Adrenal gland (tissue), 12 donors: Measurements from ENCODE around the gene KRTAP10-9. TPM values are rescaled to one million over a fixed set of nuclear protein-coding genes. Genes with fewer than 3 reads are reported as not detected.
"Not testable (repeated sequence)": the region's sequence is repeated elsewhere in the genome, so short reads cannot be mapped to it uniquely, and the experiment has no call there.

Source experiments
- DNase-seq, 7 donors: peaks; one replicate each; pipeline ENCODE4 v3.0.0-alpha.2; 2019 to 2020
- H3K27ac ChIP-seq, 5 donors: fragments of 200-600 bp; sonication (generic) in 4 of 5; 1 replicate in 3 of 5; 2 replicates in 2 of 5; pipeline versions ENCODE4 v1.5.1 to v1.8.0; 2016 to 2020; ENCODE audit warnings: mild to moderate bottlenecking in 1 of 5
- H3K27me3 ChIP-seq: fragments of 200-600 bp; 2 replicates; pipeline ENCODE4 v1.8.0; 2021
- H3K36me3 ChIP-seq, 2 donors: fragments of 200-600 bp; replicated peaks in 1 of 2; 1 replicate in 1 of 2; 2 replicates in 1 of 2; pipeline versions ENCODE4 v1.5.1 to v1.8.0; 2018 to 2022
- H3K4me1 ChIP-seq, 2 donors: fragments of 200-600 bp; replicated peaks in 1 of 2; 1 replicate in 1 of 2; 2 replicates in 1 of 2; pipeline versions ENCODE4 v1.5.1 to v1.8.0; 2018 to 2021
- H3K4me3 ChIP-seq, 4 donors: fragments of 200-600 bp; sonication (generic) in 3 of 4; one replicate each; pipeline ENCODE4 v1.5.1; 2016 to 2018
- H3K9me3 ChIP-seq, 3 donors: fragments of 200-600 bp; sonication (generic) in 1 of 3; replicated peaks in 1 of 3; 1 replicate in 2 of 3; 2 replicates in 1 of 3; pipeline versions ENCODE4 v1.5.1 to v1.8.0; 2016 to 2021
- CTCF ChIP-seq, 6 experiments: fragments of 450-650 bp in 4 of 6; fragments of 200-600 bp in 2 of 6; sonication (generic) in 1 of 6; IDR thresholded peaks; 1 replicate in 5 of 6; 2 replicates in 1 of 6; pipeline versions ENCODE4 v1.5.1 to v1.8.0; 2016 to 2021; ENCODE audit warnings: antibody characterized with exemption in 6 of 6, mild to moderate bottlenecking in 2 of 6, moderate library complexity in 1 of 6
- POLR2A ChIP-seq, 2 donors: fragments of 450-650 bp; IDR thresholded peaks; one replicate each; pipeline ENCODE4 v1.6.1; 2017; ENCODE audit warnings: antibody characterized with exemption in 2 of 2, mild to moderate bottlenecking in 2 of 2, moderate library complexity in 1 of 2
- WGBS, 4 donors: extraction: QIAGEN DNeasy Blood & Tissue Kit in 2 of 4; methylation state at CpG; one replicate each; pipeline versions ENCODE4 v1.1.5 to v1.1.7; 2013 to 2017; 5-methylcytosine and 5-hydroxymethylcytosine counted together
- intact Hi-C, 2 donors: fragments of 100-400 bp; cut with DNase I; formaldehyde crosslinking; loops; one replicate each; pipeline versions ENCODE4 v1.14.1 to v1.15.0; 2022 to 2023
- polyA plus RNA-seq, 3 donors: library from polyadenylated mRNA; stranded (reverse); fragments of 200-250 nt in 2 of 3; fragments of 350-450 nt in 1 of 3; fragmentation: Illumina TruSeq in 1 of 3; extraction: RNeasy Lipid Tissue Mini Kit (QIAGEN cat#74804) in 1 of 3; gene quantifications; one replicate each; pipeline ENCODE4 v1.2.3, GENCODE V29; 2013 to 2014
- total RNA-seq, 9 donors: library from RNA; depleted of rRNA in 4 of 9; stranded (reverse); fragments of >200 nt in 4 of 9; fragments of 120-200 nt in 1 of 9; fragmentation: NEBNext Ultra II Directional in 1 of 9; extraction: Animal tissue kit (Norgen Biotek cat#: 25700) in 1 of 9; gene quantifications; one replicate each; pipeline versions ENCODE4 v1.1.0 to v1.2.4, GENCODE V29; 2013 to 2023
- donor health status: healthy with polysubstance abuse.
- donor health status: Bipolar disorder and iron deficiency.
- donor health status: DM: yes; HTN: yes; CAD: no.
- donor health status: DM: no; HTN: no; CAD: no.
- donor health status: DM: no; HTN: no; CAD: no.
- donor health status: DM: yes; HTN: yes; CAD: no.

KRTAP10-9 gene
- total and polyA plus RNA-seq, 12 donors = not detected

GRCh38 chr21:44625756-44626155, 1.1 kb upstream of the KRTAP10-9 start:
- intact Hi-C loops = no loop called here
- H3K27me3 ChIP-seq = no peaks in the 10 kb centered on the region
- TF ChIP-seq CTCF (IDR thresholded peaks at IDR 0.05) (no peak), POLR2A (IDR thresholded peaks at IDR 0.05) (no peak)
- no peak for DNase-seq
- no peaks in the 10 kb centered on the region for H3K36me3 ChIP-seq
- no peak overlapping the region for H3K27ac ChIP-seq
- H3K4me1 ChIP-seq = no peaks in the 10 kb centered on the region
- WGBS, 4 donors = 82 to 90% (median 87%) methylated on average over 7 of the region's 7 CpGs
- no peaks in the 10 kb centered on the region for H3K9me3 ChIP-seq
- no peak overlapping the region for H3K4me3 ChIP-seq

GRCh38 chr21:44626262-44626661, 631 bp upstream of the KRTAP10-9 start:
- TF ChIP-seq POLR2A (IDR thresholded peaks at IDR 0.05) (no peak), CTCF (IDR thresholded peaks at IDR 0.05) (no peak)
- H3K4me1 ChIP-seq = no peaks in the 10 kb centered on the region
- no peaks in the 10 kb centered on the region for H3K27me3 ChIP-seq
- peaks cover 0 to under 1% (median 0%) of the 10 kb centered on the region in 3 donors for H3K9me3 ChIP-seq
- no peak for DNase-seq
- intact Hi-C loops = no loop called here
- 67 to 73% (median 72%) methylated on average over 9 to 10 of the region's 10 CpGs for WGBS, 4 donors
- H3K27ac ChIP-seq = no peak overlapping the region
- H3K36me3 ChIP-seq = no peaks in the 10 kb centered on the region
- H3K4me3 ChIP-seq = no peak overlapping the region

GRCh38 chr21:44627181-44627822, 409 bp downstream of the KRTAP10-9 start:
- H3K9me3 ChIP-seq = not testable (repeated sequence)
- 74 to 87% (median 80%) methylated on average over 5 to 18 of the region's 20 CpGs for WGBS, 4 donors

GRCh38 chr21:44627831-44628233, 939 bp downstream of the KRTAP10-9 start:
- H3K27me3 ChIP-seq, intact Hi-C loops, H3K27ac ChIP-seq, H3K4me3 ChIP-seq, DNase-seq, H3K36me3 ChIP-seq, H3K4me1 ChIP-seq, H3K9me3 ChIP-seq: not testable (repeated sequence)
- WGBS, 4 donors = 40 to 51% (median 41%) methylated on average over 10 to 15 of the region's 15 CpGs

More at GRCh38 chr21:44627181-44627822, 409 bp downstream of the KRTAP10-9 start:
- H3K4me1 ChIP-seq, H3K27ac ChIP-seq, H3K4me3 ChIP-seq, intact Hi-C loops, H3K27me3 ChIP-seq, DNase-seq, H3K36me3 ChIP-seq: not testable (repeated sequence)

- H3K36me3 ChIP-seq = no peaks in the 10 kb centered on the region
- TF ChIP-seq POLR2A (IDR thresholded peaks at IDR 0.05) (no peak), CTCF (IDR thresholded peaks at IDR 0.05) (no peak)
- no peak overlapping the region for H3K4me3 ChIP-seq
- no peak overlapping the region for H3K27ac ChIP-seq
- H3K4me1 ChIP-seq = no peaks in the 10 kb centered on the region
- peaks cover 0 to 6% (median 0%) of the 10 kb centered on the region in 3 donors for H3K9me3 ChIP-seq
- DNase-seq = no peak
- no peaks in the 10 kb centered on the region for H3K27me3 ChIP-seq
- intact Hi-C loops = no loop called here
- WGBS, 4 donors = 43 to 71% (median 70%) methylated on average over 10 to 18 of the region's 18 CpGs
Measured at GRCh38 chr21:44628707-44629391, 2.0 kb downstream of the KRTAP10-9 start.
